ENCODE measurements around the gene RGS7. TPM values are rescaled to one million over a fixed set of nuclear protein-coding genes. Genes with fewer than 3 reads are reported as not detected.
A peak's percentile ranks its signal among the peaks of the same experiment; 100 is the strongest.

Gene RGS7
- total RNA-seq: not detected in 2 replicates

- peak; percentile 6 for DNase-seq (ENCODE audit: low read depth)
Observed at GRCh38 chr1:241356519-241357365, at the start of gene RGS7. TSS of gene RGS7 (minus strand) at chr1:241357205.

- DNase-seq (ENCODE audit: low read depth): no peak
Observed at GRCh38 chr1:241406421-241406820, 49.4 kb upstream of the RGS7 start.

GRCh38 chr1:241401156-241401555 is 44.2 kb upstream of the RGS7 start:
- DNase-seq (ENCODE audit: low read depth): no peak

GRCh38 chr1:241396747-241397681 is 40.0 kb upstream of the RGS7 start:
- DNase-seq (ENCODE audit: low read depth): peak; percentile 88

- no peak for DNase-seq (ENCODE audit: low read depth)
Observed at GRCh38 chr1:241391926-241392710, 35.1 kb upstream of the RGS7 start.

- DNase-seq (ENCODE audit: low read depth): no peak
Observed at GRCh38 chr1:241390526-241390925, 33.5 kb upstream of the RGS7 start.

GRCh38 chr1:241389400-241389799 is 32.4 kb upstream of the RGS7 start:
- DNase-seq (ENCODE audit: low read depth): no peak

- no peak for DNase-seq (ENCODE audit: low read depth)
Observed at GRCh38 chr1:241387216-241387615, 30.2 kb upstream of the RGS7 start.

GRCh38 chr1:241376701-241377100 is 19.7 kb upstream of the RGS7 start:
- no peak for DNase-seq (ENCODE audit: low read depth)

- no peak for DNase-seq (ENCODE audit: low read depth)
Observed at GRCh38 chr1:241375886-241376285, 18.9 kb upstream of the RGS7 start.

GRCh38 chr1:241366196-241366595 is 9.2 kb upstream of the RGS7 start:
- no peak for DNase-seq (ENCODE audit: low read depth)

- no peak for DNase-seq (ENCODE audit: low read depth)
Observed at GRCh38 chr1:241362350-241362749, 5.3 kb upstream of the RGS7 start.

GRCh38 chr1:241357366-241358340 is 648 bp upstream of the RGS7 start:
- peak; percentile 43 for DNase-seq (ENCODE audit: low read depth)

- DNase-seq (ENCODE audit: low read depth): no peak
Observed at GRCh38 chr1:241356187-241356518, 852 bp downstream of the RGS7 start.

GRCh38 chr1:241355311-241356010 is 1.5 kb downstream of the RGS7 start:
- no peak for DNase-seq (ENCODE audit: low read depth)

GRCh38 chr1:241352401-241352800 is 4.6 kb downstream of the RGS7 start:
- no peak for DNase-seq (ENCODE audit: low read depth)

- no peak for DNase-seq (ENCODE audit: low read depth)
Observed at GRCh38 chr1:241351841-241352240, 5.2 kb downstream of the RGS7 start.

GRCh38 chr1:241343956-241344355 is 13.0 kb downstream of the RGS7 start:
- DNase-seq (ENCODE audit: low read depth): no peak

GRCh38 chr1:241336335-241336734 is 20.7 kb downstream of the RGS7 start:
- peak; percentile 40 for DNase-seq (ENCODE audit: low read depth)

- DNase-seq (ENCODE audit: low read depth): no peak
Observed at GRCh38 chr1:241332987-241333386, 24.0 kb downstream of the RGS7 start.

Measured in renal cortical epithelial cell (primary cell).